ENCODE results near the gene GLYATL2. TPM values are rescaled to one million over a fixed set of nuclear protein-coding genes. Genes with fewer than 3 reads are reported as not detected.
A peak's percentile ranks its signal among the peaks of the same experiment; 100 is the strongest.

GLYATL2 gene
- total and polyA plus RNA-seq, 9 of the 15 experiments (the other 6 are each of a cell fraction or from before 2014, with no cell fraction given), result not detected

GRCh38 chr11:58832056-58832645 lies 12.4 kb downstream of the GLYATL2 start:
- BruUV-seq (replicated peaks), result no TSS peak
- TF ChIP-seq HNRNPK (IDR thresholded peaks at IDR 0.05; ENCODE audit: low read depth, low read length, poor library complexity, severe bottlenecking), result no peak
- TF ChIP-seq MAFF (IDR thresholded peaks at IDR 0.05; ENCODE audit: low read length), result 0 out of 2 replicates have a peak, but pooled peaks have one; percentile 16
- TF ChIP-seq IRF9 (tag; IDR thresholded peaks at IDR 0.05), result no peak
- TF ChIP-seq E4F1 (CRISPR knock-in tag; IDR thresholded peaks at IDR 0.05; ENCODE audit: borderline replicate concordance), result no peak
- TF ChIP-seq YY1 (IDR thresholded peaks at IDR 0.05; ENCODE audit: borderline replicate concordance in 1 of 3, control insufficient read depth in 1 of 3, extremely low read depth in 1 of 3, insufficient read depth in 3 of 3, insufficient read length in 1 of 3, insufficient replicate concordance in 2 of 3, low read depth in 1 of 3, low read length in 2 of 3), result no peak
- no peak for TF ChIP-seq ZNF644 (tag; IDR thresholded peaks at IDR 0.05; ENCODE audit: low read depth)
- no peak for TF ChIP-seq ELF1 (tag; IDR thresholded peaks at IDR 0.05)
- TF ChIP-seq ZNF282 (CRISPR knock-in tag; IDR thresholded peaks at IDR 0.05), result no peak
- TF ChIP-seq WHSC1 (IDR thresholded peaks at IDR 0.05; ENCODE audit: low read length), result no peak
- TF ChIP-seq, protein P1, sequence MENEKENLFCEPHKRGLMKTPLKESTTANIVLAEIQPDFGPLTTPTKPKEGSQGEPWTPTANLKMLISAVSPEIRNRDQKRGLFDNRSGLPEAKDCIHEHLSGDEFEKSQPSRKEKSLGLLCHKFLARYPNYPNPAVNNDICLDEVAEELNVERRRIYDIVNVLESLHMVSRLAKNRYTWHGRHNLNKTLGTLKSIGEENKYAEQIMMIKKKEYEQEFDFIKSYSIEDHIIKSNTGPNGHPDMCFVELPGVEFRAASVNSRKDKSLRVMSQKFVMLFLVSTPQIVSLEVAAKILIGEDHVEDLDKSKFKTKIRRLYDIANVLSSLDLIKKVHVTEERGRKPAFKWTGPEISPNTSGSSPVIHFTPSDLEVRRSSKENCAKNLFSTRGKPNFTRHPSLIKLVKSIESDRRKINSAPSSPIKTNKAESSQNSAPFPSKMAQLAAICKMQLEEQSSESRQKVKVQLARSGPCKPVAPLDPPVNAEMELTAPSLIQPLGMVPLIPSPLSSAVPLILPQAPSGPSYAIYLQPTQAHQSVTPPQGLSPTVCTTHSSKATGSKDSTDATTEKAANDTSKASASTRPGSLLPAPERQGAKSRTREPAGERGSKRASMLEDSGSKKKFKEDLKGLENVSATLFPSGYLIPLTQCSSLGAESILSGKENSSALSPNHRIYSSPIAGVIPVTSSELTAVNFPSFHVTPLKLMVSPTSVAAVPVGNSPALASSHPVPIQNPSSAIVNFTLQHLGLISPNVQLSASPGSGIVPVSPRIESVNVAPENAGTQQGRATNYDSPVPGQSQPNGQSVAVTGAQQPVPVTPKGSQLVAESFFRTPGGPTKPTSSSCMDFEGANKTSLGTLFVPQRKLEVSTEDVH (IDR thresholded peaks at IDR 0.05; ENCODE audit: low read depth, partially characterized antibody), result no peak
- TF ChIP-seq ZNF239 (CRISPR knock-in tag; IDR thresholded peaks at IDR 0.05), result no peak
- TF ChIP-seq C11orf30 (IDR thresholded peaks at IDR 0.05; ENCODE audit: low read depth), result peak; percentile 47; the same call in 1 of the 2 replicates
- no peak for TF ChIP-seq HDAC2 (IDR thresholded peaks at IDR 0.05)
- no peak for TF ChIP-seq ZNF41 (CRISPR knock-in tag; conservative IDR thresholded peaks at IDR 0.05)
- TF ChIP-seq CBFA2T3 (IDR thresholded peaks at IDR 0.05), result no peak

More at GRCh38 chr11:58832056-58832645, 12.4 kb downstream of the GLYATL2 start:
- DNase-seq (ENCODE audit: extremely low read depth in 1 of 4, low spot score in 3 of 4) (no peak), ATAC-seq (no peak), FAIRE-seq (no peak)
- Histone ChIP-seq H3K27me3 (ENCODE audit: control insufficient read depth in 2 of 2, insufficient read depth in 2 of 2, low read length in 2 of 2) (peaks cover 0 to 6% of the 10 kb centered on the region in 2 experiments; a peak in 2 of 5 replicates), H3K9me1 (ENCODE audit: control insufficient read depth, insufficient read depth, low read length) (no peaks in the 10 kb centered on the region), H4K20me1 (replicated peaks; ENCODE audit: control insufficient read depth, insufficient read depth, low read length) (no peaks in the 10 kb centered on the region), H3K9me3 (replicated peaks; ENCODE audit: control insufficient read depth, insufficient read depth, low read depth, low read length) (no peaks in the 10 kb centered on the region), H3K27ac (ENCODE audit: extremely low read depth, low read depth, low read length) (no peak overlapping the region), H3K4me1 (replicated peaks in 1 of 2; ENCODE audit: control insufficient read depth in 2 of 2, insufficient read depth in 2 of 2, low read length in 2 of 2) (peaks cover 0 to 5% of the 10 kb centered on the region in 2 experiments; a peak in 2 of 5 replicates), H2AFZ (ENCODE audit: low read depth, low read length) (no peak overlapping the region), H3K4me3 (no peak overlapping the region), H3K36me3 (ENCODE audit: control insufficient read depth, insufficient read depth, low read length) (no peaks in the 10 kb centered on the region), H3K9ac (ENCODE audit: insufficient read depth in 1 of 2, low read depth in 2 of 2, low read length in 2 of 2) (no peak overlapping the region), H3K4me2 (ENCODE audit: insufficient read depth, low read length) (no peak overlapping the region), H3K79me2 (ENCODE audit: control insufficient read depth, insufficient read depth, low read length) (no peaks in the 10 kb centered on the region)
- WGBS (ENCODE audit: insufficient coverage, low coverage, missing lambda C conversion rate), result 0% methylated on average over 1 of the region's 1 CpG
- in situ Hi-C loops (cut with MboI) (no loop called here), intact Hi-C loops (cut with micrococcal nuclease) (no loop called here)
- POLR2A ChIA-PET, result no interaction called here
- CTCF ChIA-PET (ENCODE audit: low intra/inter-chr PET ratio), result no interaction called here

Data from K562 (cell line).